ENCODE data around the gene BMAL1.

DNA sequence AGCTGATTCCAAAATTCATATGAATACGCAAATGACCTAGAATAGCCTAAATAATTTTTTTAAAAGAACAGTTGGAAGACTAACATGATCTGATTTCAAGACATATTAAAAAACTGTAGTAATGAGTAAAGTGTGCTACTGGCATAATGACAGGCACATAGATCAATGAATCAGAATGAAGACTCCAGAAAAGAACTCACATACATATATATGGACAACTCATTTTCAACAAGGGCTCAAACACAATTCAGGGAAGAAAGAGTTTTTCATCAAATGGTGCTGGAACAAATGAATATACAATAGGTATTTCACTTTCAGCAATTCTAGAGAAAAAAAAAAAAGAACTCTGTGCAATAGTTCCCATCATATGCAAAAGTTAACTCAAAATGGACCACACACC, 151.7 kb downstream of the BMAL1 start:
- TF ChIP-seq, protein P1, sequence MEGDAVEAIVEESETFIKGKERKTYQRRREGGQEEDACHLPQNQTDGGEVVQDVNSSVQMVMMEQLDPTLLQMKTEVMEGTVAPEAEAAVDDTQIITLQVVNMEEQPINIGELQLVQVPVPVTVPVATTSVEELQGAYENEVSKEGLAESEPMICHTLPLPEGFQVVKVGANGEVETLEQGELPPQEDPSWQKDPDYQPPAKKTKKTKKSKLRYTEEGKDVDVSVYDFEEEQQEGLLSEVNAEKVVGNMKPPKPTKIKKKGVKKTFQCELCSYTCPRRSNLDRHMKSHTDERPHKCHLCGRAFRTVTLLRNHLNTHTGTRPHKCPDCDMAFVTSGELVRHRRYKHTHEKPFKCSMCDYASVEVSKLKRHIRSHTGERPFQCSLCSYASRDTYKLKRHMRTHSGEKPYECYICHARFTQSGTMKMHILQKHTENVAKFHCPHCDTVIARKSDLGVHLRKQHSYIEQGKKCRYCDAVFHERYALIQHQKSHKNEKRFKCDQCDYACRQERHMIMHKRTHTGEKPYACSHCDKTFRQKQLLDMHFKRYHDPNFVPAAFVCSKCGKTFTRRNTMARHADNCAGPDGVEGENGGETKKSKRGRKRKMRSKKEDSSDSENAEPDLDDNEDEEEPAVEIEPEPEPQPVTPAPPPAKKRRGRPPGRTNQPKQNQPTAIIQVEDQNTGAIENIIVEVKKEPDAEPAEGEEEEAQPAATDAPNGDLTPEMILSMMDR (IDR thresholded peaks at IDR 0.05; ENCODE audit: low read length): no peak
- no peak for TF ChIP-seq EZH2 (IDR thresholded peaks at IDR 0.05; ENCODE audit: borderline replicate concordance, low read length)

All from OCI-LY1 (cell line).